GM21786 (cell line): ENCODE results near the gene CPNE7.

ENCODE experiments used
- ATAC-seq: cut with Tn5 transposase; IDR thresholded peaks from one replicate; pipeline ENCODE4 v1.9.1; 2021; ENCODE audit not compliant: unreplicated experiment

CPNE7 gene

DNA sequence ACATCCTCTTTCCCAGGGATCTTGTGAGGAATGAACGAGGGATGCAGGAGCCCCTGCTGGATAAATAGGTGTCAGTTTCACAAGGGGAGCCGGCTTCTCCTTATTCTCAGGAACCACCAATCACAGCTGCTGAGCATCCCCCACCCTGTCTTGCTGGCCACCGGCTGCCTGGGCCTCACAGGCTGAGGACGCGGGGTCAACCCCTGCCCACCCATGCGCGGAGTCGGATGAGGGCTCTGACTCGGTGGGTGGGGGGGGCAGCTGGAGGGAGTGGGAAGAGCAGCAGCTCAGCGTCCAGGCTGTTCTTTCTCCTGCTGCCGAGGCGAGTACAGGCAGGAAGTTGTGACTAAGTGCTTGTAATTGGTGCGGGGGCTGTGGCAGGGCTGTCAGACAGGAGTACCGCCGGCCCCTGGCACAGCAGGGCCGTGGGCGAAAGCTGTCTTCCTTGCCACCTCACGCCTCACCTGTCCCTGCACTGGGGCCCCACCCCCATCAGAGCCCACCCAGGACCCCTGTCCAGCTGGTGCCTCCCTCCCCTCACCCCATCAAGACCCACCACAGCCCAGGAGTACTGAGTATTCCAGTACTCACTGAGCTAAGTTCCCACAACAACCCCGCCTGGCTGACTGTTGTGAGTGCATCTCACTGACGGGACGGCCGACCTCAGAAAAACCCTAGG lies 26.9 kb downstream of the CPNE7 start:
- ATAC-seq = no peak

DNA sequence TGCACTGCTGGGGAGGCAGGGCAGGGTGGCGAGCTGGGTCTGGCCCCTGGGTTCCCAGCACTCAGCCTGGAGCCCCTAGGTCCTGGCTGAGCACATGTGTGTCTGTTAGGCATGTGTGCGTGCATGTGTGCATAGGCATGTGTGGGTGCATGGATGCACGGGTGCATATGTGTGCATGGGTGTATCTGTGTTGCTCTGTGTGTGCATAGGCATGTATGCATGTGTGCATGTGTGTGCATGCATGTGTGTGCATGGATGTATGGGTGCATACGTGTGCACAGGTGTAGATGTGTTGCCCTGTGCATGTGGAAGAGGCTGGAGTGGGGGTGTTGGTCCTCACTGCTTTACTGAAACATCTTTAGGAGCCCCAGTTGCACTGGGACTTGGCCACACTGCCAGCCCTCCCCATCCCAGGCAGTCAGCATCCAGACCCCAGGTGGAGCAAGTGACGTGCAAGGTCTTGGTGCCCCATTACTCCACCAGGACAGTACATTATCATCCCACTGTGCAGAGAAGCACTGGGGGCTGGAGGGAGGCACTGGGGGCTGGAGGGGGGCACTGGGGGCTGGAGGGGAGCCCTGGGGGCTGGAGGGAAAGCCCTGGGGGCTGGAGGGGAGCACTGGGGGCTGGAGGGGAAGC lies 27.5 kb downstream of the CPNE7 start:
- ATAC-seq = no peak

DNA sequence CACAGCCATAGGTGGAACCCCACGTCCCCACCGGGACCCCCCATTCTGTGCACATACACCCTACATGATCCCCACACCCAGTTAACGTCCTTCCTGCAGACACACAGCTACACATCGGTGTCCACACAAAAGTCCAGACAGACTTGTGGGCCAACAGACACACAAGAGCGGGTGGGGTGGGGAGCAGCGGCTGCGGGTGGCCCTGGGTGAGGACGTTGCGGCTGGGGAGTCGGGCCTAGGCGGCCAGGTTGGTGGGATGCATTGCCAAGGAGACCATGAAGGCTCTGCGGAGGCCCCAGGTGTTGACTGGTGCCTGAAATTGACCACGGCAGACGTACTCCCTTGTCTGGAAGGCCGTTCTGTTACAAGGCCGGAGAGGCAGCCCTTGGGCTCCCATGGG lies 29.2 kb downstream of the CPNE7 start:
- no peak for ATAC-seq

DNA sequence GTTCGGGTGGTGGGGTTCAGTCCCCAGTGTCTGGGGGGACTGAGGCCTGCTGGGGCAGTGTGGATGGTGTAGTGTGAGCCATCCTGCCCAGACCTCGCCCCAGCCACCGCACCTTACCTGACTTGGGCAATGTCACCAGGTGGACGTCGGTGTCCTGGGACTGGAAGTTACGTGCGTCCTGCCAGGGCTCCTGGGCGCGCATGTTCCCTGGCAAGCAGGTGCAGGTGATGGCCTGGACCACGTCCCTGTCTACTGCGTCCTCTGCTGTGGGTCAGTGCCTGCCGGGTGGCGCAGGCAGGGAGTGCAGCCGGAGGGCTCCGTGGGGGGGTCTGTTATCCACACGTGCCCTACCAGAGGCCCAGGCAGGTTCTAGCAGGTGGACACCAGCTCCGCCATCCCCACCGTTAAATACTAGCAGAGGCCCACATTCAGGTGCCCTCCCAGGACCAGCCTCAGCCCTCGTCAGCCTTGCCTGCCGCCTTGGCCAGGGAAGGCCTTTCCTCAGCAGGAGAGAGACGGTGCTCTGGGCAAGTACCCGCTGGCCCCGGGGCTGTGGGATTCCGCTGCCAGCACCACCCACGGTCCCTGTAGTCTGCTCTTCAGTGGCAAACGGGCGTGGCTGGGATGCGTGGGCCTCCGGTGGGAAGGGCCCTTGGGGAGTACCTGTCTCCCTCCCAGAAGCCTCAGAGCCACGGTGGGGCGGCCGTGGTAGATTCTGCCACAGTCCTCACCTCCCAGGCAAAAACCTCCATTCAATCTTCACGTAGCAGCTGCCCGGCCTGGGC lies 29.8 kb downstream of the CPNE7 start:
- no peak for ATAC-seq

DNA sequence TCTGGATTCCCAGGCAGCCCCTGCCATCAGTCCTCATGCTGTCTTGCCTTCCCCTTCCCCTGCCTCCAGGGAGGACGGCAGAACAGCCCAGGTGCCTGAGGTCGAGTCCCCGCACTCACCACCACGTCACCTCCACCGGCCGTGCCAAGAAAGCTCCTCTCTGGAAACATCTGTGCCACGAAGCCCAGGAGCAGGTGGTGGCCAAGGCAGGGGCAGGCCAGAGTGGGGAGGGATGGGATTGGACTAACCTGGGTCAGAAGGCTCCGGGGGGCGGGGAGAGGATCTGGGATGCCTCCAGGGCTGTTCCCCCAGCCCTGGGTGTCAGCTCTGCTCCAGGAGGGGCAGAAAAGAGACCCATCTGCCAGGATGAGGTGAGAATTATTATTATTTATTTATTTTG lies 30.4 kb downstream of the CPNE7 start:
- ATAC-seq = no peak

DNA sequence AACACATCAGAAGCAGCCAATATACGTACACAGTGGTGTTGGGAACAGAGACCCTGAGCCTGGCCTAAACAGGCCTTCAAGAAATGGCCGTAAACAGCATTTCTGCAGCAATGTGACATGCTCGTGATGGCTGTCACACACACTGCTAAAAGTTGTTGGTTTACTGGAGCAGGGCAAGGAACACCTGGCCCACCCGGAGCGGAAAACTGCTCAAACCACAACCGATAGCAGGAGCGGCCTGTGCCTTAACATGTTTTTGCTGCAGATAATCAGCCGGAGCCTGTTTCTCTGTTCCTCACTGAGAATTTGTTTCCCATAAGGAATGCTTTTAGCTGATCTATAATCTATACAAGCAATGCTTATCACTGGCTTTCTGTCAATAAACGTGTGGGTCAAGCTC lies 31.9 kb downstream of the CPNE7 start:
- ATAC-seq = no peak

DNA sequence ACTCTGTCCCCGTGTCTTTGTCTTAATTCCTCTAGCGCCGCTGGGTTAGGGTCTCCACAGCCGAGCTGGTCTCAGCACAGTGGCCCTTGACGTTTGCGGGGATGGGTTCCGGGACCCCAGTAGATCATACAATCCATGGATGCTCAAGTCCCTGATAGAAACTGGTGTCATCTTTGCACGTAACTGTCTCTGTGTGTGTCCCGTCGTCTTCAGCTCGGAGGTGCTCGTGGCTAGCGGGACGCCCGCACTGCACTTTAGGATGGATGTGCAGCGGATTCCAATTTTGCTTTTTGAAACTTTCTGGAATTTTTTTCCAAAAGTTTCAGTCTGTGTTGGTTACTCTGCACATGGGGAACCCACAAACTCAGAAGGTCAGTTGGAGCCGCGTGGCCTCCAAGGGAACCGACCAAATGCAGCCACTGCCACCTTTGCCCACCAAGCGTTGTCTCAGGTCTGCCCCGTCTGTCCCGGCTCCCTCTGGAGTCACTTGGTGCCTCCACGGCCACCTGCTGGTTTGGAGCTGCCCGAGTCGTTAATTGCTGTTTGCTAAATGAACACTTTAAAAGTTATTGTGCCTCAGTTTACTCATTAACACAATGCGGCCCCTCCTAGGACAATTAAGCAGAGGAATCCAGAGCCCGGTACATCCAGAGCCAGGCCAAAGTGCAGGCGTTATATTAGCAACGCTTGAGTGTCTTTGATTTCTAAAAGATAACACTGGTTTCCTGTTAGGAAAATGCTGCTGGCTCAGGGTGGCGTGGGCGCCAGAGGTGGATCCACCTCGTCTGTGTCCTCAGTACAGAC lies 32.6 kb downstream of the CPNE7 start:
- ATAC-seq = no peak

DNA sequence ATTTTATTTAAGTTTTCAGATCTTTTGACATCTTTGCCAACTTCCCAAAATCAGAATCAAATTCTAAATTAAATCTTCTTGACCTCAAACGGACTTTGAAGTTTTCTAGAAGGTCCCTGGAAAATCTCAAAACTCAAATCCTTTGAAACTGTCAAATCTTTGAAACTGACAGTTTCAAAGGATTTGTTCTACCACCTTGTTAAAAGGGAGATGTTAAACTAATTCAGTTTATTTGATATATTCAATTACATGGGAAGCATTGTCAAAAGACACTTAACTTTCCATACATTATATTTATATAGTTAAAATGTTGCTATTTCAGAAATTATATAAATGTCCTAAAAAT lies 34.5 kb downstream of the CPNE7 start:
- no peak for ATAC-seq

DNA sequence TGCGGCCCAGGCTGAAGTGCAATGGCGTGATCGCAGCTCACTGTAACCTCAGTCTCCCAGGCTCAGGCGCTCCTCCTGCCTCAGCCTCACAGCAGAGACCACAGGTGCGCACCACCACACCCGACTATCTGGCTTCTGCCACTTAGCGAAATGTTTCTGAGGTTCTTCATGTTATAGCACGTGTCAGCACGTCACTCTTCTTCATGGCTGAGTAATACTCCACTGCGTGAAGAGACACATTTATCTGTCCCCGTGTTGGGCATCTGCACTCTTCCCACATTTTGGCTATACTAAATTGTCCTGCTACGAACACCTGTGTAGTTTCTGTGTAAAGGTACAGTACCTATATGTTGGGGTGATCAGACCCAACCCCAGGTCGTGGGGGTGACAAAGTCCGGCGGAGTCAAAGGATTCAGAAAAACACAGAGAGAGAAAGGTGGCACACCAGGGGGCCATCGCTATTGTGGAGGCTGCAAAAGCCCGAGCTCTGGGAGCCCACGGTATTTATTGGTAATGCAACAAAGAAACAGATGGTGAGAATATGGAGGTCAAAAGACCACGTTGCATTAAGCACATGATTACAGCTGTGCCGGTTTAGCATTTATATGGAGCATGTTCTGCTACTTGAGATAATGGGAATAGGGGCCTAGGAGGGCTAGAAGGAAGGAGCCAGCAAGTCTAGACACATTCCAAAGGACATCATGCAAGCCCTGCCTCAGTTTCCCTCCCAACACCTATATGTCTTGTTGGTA lies 37.0 kb downstream of the CPNE7 start:
- ATAC-seq = no peak

DNA sequence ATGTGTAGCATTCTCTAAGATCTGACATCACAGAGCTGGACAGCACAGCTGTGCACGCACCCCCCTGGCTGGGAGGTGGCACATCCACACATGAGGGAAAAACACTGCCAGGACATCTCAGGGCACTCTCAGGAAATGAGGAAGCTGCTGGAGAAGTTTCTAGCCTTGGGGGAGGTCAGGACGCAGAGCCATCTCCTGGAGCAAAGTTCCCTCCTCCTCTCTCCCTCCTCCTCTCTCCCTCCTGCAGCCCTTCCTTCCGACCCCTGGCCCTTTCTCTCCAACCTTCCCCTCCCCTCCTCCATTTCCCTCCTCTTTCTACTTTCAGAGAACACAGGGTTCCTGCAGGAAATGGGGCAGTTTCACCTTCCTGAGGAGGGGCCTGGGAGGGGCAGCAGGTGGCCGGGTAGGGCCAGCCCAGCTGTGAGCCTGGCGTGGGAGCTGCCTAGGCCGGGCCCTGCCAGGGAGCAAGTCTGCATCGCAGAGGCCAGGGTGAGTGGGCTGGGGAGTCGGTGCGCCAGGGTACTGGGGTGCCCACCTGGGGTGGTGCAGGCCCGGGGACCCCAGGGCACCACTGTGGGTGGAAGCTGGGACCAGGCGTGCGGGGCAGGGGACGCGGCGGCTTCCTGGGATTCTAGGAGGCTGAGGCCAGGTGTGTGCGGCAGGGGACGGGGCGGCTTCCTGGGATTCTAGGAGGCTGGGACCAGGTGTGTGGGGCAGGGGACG lies 37.8 kb downstream of the CPNE7 start, which contains the start of gene DPEP1:
Gene DPEP1 (plus strand): TSS at position 412 of the 723 bp plus-strand sequence. CDS start 16,769 bp downstream, outside the sequence.
- ATAC-seq = no peak

DNA sequence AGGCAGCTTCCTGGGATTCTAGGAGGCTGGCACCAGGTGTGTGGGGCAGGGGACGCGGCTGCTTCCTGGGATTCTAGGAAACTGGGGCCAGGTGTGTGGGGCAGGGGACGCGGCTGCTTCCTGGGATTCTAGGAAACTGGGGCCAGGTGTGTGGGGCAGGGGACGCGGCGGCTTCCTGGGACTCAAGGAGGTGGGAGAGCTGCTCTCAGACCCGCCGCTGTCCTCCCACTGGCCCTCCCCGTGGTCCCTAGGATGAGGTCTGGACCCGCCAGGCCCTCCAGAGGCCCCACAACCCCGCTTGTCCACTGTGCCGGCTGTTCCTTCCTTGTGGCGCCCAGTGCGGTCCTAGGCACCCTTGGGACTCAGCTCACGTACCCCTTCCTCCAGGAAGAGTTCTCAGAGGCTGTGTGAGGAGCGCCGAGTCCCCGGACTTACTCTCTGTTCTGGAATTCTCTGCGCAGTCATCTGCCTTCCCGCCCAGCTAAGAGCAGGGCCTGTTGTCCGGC lies 38.4 kb downstream of the CPNE7 start:
- ATAC-seq = no peak

DNA sequence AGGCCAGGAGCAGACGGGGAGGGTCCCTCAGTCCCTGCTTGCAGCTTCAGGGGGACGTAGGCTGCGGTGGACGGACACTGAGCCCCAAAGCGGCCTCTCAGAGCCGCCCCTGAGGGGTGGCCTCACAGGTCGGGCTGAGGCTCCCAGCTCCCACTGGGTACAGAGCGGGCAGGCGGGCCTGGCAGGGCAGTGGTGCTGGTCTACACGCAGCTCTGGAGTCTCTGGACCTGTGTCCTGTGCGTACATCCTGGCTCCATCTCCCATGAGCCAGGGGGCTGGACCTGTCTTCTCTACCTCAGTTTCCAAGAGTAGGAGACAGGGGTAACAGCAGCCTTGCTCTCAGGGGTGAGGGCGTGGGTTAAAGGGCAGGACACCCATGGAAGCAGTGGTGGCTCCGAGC lies 39.6 kb downstream of the CPNE7 start:
- no peak for ATAC-seq

DNA sequence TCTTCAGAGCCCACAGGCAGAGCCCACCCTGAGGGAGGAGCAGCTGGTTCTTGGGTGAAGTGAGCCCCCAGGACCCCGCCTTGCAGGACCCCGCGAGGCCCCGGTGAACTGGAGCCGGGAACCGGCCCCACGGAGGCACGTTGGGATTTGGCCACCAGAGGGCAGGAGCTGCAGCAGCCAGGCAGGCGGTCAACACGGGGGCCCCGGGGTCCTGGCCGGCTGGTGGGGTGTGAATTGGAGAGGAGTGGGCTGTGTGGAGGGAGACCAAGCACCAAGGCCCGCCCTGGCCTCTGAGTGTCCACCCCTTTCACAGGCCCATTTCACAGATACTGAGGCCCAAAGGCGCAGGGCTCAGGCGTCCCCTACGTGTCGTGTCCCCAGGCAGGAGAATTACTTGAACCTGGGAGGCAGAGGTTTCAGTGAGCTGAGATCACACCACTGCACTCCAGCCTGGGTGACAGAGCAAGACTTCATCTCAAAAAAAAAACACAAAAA lies 40.1 kb downstream of the CPNE7 start:
- ATAC-seq = no peak

DNA sequence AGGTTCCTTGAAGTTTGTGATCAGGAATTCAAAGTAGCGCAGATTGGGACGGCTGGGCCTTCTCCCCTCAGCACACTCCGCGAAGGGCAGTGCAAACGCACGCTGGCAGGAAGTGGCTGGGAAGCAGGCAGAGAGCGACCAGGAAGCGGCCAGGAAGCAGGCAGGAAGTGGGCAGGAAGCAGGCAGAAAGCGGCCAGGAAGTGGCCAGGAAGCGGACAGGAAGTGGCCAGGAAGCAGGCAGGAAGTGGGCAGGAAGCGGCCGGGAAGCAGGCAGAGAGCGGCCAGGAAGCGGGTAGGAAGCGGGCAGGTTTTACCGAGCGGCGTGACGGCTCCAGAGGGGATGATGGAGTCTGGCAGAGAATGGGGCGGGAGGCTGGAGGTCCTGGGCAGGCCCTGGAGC lies 41.1 kb downstream of the CPNE7 start:
- ATAC-seq = no peak

DNA sequence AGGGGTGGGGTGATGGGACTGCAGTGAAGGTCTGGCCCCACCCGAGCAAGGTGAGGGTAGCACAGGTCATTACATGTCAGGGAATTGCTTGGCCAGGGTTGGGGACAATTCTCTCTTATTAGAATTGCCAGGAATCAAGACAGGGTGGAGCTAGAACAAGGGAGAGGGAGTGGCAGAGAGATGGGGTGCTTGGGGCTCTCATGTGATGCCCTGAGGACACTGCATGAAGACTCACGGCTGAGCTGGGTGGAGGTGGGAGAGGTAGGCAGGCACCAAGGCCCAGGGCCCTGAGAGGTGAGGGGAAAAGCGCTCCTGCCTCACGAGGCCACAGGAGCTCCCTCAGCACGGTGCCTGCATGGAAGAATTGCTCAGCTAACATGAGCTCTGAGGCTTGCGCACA lies 41.5 kb downstream of the CPNE7 start:
- no peak for ATAC-seq

DNA sequence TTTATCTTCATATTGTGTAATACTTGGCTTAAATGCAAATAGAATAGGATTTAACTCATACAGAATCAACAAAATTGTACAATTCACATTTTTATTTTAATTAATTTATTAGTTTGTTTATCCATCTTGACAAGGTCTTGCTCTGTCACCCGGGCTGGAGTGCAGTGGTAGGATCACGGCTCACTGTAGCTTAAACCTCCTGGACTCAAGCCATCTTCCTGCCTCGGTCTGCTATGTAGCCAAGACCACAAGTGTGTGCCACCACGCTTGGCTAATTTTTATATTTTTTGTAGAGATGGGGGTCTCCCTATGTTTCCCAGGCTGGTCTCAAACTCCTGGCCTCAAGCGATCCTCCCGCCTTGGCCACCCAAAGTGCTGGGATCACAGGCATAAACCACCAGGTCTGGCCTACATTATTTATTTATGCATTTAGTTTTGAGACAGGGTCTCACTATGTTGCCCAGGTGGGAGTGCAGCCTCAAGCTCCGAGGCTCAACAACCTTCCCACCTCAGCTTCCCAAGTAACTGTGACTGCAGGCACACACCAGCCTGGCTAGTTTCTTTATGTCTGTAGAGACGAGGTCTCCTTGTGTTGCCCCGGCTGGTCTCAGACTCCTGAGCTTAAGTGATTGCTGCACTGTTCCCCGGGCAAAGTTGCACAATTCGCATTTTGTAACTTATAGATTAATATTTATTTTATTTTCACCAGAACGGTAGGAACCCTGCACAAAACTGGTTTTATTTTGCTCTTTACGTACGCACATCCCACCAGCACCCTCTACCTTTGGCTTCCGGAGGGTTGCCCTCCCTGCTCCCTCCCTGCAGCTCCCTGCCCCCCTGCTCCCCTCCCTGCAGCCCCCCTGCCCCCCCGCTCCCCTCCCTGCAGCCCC lies 42.8 kb downstream of the CPNE7 start:
- ATAC-seq = no peak

DNA sequence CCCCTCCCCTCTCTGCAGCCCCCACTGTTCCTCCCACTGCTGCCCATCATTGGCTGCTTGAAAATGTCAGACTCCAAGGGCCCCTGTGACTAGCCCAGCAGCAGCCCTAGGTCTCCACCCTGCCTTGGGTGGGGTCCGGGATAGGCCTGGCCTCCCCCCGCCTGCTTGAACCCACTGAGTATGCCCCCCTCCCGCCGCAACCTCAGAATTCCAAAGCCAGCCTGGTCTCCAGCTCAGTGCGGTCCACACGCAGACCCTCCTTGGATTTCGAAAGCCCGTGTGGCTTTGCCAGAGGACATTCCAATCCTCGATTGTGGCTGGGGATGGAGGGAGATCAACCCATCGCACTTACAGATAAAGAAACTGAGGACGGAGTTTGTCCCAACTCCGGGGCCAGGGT lies 44.3 kb downstream of the CPNE7 start:
- no peak for ATAC-seq

DNA sequence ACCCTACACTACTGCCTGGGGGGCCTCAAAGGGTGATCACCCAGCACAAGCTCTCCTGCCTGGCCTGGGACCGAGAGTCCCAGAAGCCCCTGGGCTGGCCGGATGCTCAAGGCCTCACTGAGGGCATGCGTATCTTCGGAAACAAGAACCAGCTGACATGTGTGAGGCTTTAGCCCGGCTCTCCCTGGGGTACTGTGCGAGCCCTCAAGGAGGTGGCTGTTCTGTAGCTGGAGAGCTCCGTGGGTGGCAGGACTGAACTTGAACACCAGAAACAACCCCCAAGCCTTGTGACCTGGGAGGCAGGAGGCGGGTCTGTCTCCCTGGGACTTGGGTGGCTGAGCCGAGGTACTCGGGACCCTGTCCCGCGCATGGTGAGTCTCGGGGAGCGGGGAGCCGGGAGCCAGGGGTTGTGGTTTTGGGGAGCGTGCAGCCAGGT lies 44.9 kb downstream of the CPNE7 start:
- no peak for ATAC-seq
